D721Med (cell line): ENCODE data around the gene DLX1.
"Not testable (repeated sequence)": the region's sequence is repeated elsewhere in the genome, so short reads cannot be mapped to it uniquely, and the experiment has no call there.

Experiments used
- DNase-seq: peaks from one replicate; pipeline ENCODE4 v3.0.0; 2011; ENCODE audit warnings: low spot score; ENCODE audit not compliant: insufficient read length
- FAIRE-seq: peaks from 2 replicates; lab custom pipeline; 2011; peaks lifted over from hg19 to GRCh38; lab: Jason Lieb, UNC
- CTCF ChIP-seq: IDR thresholded peaks from 2 replicates; pipeline ENCODE4 v1.5.1; 2012; ENCODE audit warnings: mild to moderate bottlenecking, control low read depth; ENCODE audit not compliant: insufficient read depth; ENCODE audit errors: missing control alignments

DLX1 gene

GRCh38 chr2:172065111-172065510, 20.2 kb upstream of the DLX1 start:
- DNase-seq, result no peak
- no peak for FAIRE-seq
- no peak for TF ChIP-seq CTCF

- DNase-seq (no peak), FAIRE-seq (no peak)
- TF ChIP-seq CTCF, result no peak
These were observed 18.9 kb upstream of the DLX1 start for GRCh38 chr2:172066394-172066886.

- not testable (repeated sequence) for DNase-seq, FAIRE-seq
These were observed 17.4 kb upstream of the DLX1 start for GRCh38 chr2:172067905-172068304.

GRCh38 chr2:172070936-172071335, 14.4 kb upstream of the DLX1 start:
- no peak for TF ChIP-seq CTCF
- no peak for DNase-seq
- no peak for FAIRE-seq

GRCh38 chr2:172072303-172072702, 13.0 kb upstream of the DLX1 start:
- FAIRE-seq (no peak), DNase-seq (no peak)
- no peak for TF ChIP-seq CTCF

- no peak for DNase-seq
- no peak for FAIRE-seq
- TF ChIP-seq CTCF, result no peak
These were observed 12.6 kb upstream of the DLX1 start for GRCh38 chr2:172072706-172073105.

GRCh38 chr2:172073518-172073917, 11.8 kb upstream of the DLX1 start:
- DNase-seq, result no peak
- no peak for TF ChIP-seq CTCF
- no peak for FAIRE-seq

GRCh38 chr2:172074254-172074653, 11.1 kb upstream of the DLX1 start:
- no peak for FAIRE-seq
- no peak for TF ChIP-seq CTCF

More at GRCh38 chr2:172074254-172074653, 11.1 kb upstream of the DLX1 start:
- DNase-seq, result no peak
